Measurements from ENCODE around the gene CCR5AS.

- TF ChIP-seq CTCF (IDR thresholded peaks at IDR 0.05): no peak
- TF ChIP-seq ZBTB43 (CRISPR knock-in tag; IDR thresholded peaks at IDR 0.05): no peak
- TF ChIP-seq USF2 (CRISPR knock-in tag; IDR thresholded peaks at IDR 0.05): no peak
- no peak for TF ChIP-seq ZNF138 (CRISPR knock-in tag; conservative IDR thresholded peaks at IDR 0.05)
- TF ChIP-seq NR1H2 (CRISPR knock-in tag; IDR thresholded peaks at IDR 0.05): no peak
- TF ChIP-seq CREB1 (CRISPR knock-in tag; IDR thresholded peaks at IDR 0.05): no peak
- TF ChIP-seq MAX (CRISPR knock-in tag; IDR thresholded peaks at IDR 0.05): no peak
- no peak for TF ChIP-seq SP1 (CRISPR knock-in tag; conservative IDR thresholded peaks at IDR 0.05)
- no peak for TF ChIP-seq E2F4 (CRISPR knock-in tag; IDR thresholded peaks at IDR 0.05; ENCODE audit: borderline replicate concordance, low read depth)
- no peak for TF ChIP-seq JUN (CRISPR knock-in tag; IDR thresholded peaks at IDR 0.05)
These were observed 7.1 kb upstream of the CCR5AS start for GRCh38 chr3:46413951-46414350.
